GM23338 (cell line): Measurements from ENCODE around the gene DOCK10. TPM values are rescaled to one million over a fixed set of nuclear protein-coding genes. Genes with fewer than 3 reads are reported as not detected.

Experiments used
- ATAC-seq: fragments of 200-7000 bp; cut with Tn5 transposase; 3 replicates; pipeline ENCODE4 v1.9.1; 2020
- DNase-seq: peaks from one replicate; pipeline ENCODE4 v3.0.0-alpha.2; 2015; ENCODE audit warnings: low spot score
- H2AFZ ChIP-seq: fragments of 200-600 bp; sonication (generic); 2 replicates; pipeline ENCODE4 v1.8.0; 2016; ENCODE audit warnings: antibody characterized with exemption, mild to moderate bottlenecking, moderate library complexity
- H3F3A ChIP-seq: fragments of 200-600 bp; sonication (generic); replicated peaks from 2 replicates; pipeline ENCODE4 v1.8.0; 2017; ENCODE audit warnings: antibody characterized with exemption, mixed run types, low read depth
- H3K27ac ChIP-seq: fragments of 200-600 bp; sonication (generic); 2 replicates; pipeline ENCODE4 v1.6.1; 2016; ENCODE audit warnings: low read depth
- H3K27me3 ChIP-seq: fragments of 200-600 bp; sonication (generic); 2 replicates; pipeline ENCODE4 v1.8.0; 2016; ENCODE audit warnings: mild to moderate bottlenecking, mixed run types, moderate library complexity; ENCODE audit not compliant: insufficient read depth
- H3K36me3 ChIP-seq: fragments of 200-600 bp; sonication (generic); 2 replicates; pipeline ENCODE4 v1.8.0; 2016; ENCODE audit warnings: mild to moderate bottlenecking; ENCODE audit not compliant: insufficient read depth
- H3K4me1 ChIP-seq: fragments of 200-600 bp; sonication (generic); 2 replicates; pipeline ENCODE4 v1.8.0; 2016; ENCODE audit warnings: mild to moderate bottlenecking, moderate library complexity; ENCODE audit not compliant: insufficient read depth
- H3K4me2 ChIP-seq: fragments of 200-600 bp; sonication (generic); 2 replicates; pipeline ENCODE4 v1.7.1; 2017; ENCODE audit warnings: mixed run types
- H3K4me3 ChIP-seq: fragments of 200-600 bp; sonication (generic); 2 replicates; pipeline ENCODE4 v1.6.1; 2016; ENCODE audit warnings: mixed run types
- H3K79me2 ChIP-seq: fragments of 200-600 bp; sonication (generic); replicated peaks from 2 replicates; pipeline ENCODE4 v1.8.0; 2017; ENCODE audit warnings: mild to moderate bottlenecking; ENCODE audit not compliant: insufficient read depth
- H3K9me2 ChIP-seq: fragments of 200-600 bp; sonication (generic); 2 replicates; pipeline ENCODE4 v1.8.0; 2017; ENCODE audit not compliant: insufficient read depth
- H4K20me1 ChIP-seq: fragments of 200-600 bp; sonication (generic); replicated peaks from 2 replicates; pipeline ENCODE4 v1.8.0; 2017; ENCODE audit warnings: mild to moderate bottlenecking; ENCODE audit not compliant: insufficient read depth
- H3K27ac Mint-ChIP-seq: 2 replicates; pipeline ENCODE4 v1.8.0; 2020; ENCODE audit warnings: inconsistent platforms, mild to moderate bottlenecking, moderate library complexity, mixed read lengths
- H3K27me3 Mint-ChIP-seq: 3 replicates; pipeline ENCODE4 v1.8.0; 2022; ENCODE audit warnings: low read depth, mild to moderate bottlenecking, moderate library complexity, mixed read lengths, inconsistent platforms; ENCODE audit not compliant: insufficient read depth, poor library complexity
- H3K36me3 Mint-ChIP-seq: 3 replicates; pipeline ENCODE4 v1.8.0; 2021; ENCODE audit warnings: low read depth, mild to moderate bottlenecking, inconsistent platforms, moderate library complexity, mixed read lengths
- H3K4me1 Mint-ChIP-seq: 3 replicates; pipeline ENCODE4 v1.8.0; 2020; ENCODE audit warnings: mild to moderate bottlenecking, inconsistent platforms, mixed read lengths
- H3K4me3 Mint-ChIP-seq: 3 replicates; pipeline ENCODE4 v1.8.0; 2021; ENCODE audit warnings: moderate library complexity, mild to moderate bottlenecking, inconsistent platforms, mixed read lengths
- H3K9me3 Mint-ChIP-seq: 3 replicates; pipeline ENCODE4 v1.8.0; 2020; ENCODE audit warnings: moderate library complexity, mild to moderate bottlenecking, inconsistent platforms, mixed read lengths
- CREB1 ChIP-seq: fragments of 250-450 bp; sonication (Bioruptor Pico); IDR thresholded peaks from 2 replicates; pipeline ENCODE4 v1.5.0; 2020; ENCODE audit warnings: low read depth, mild to moderate bottlenecking, moderate library complexity
- CTCF ChIP-seq, 2 experiments: fragments of 200-600 bp in 1 of 2; sonication (generic) in 1 of 2; conservative IDR thresholded peaks; 2 replicates each; pipeline versions ENCODE4 v1.5.1 to v1.6.1; 2016 to 2017; ENCODE audit warnings: antibody characterized with exemption in 2 of 2, low read depth in 2 of 2, mild to moderate bottlenecking in 2 of 2, moderate library complexity in 1 of 2
- ETS1 ChIP-seq: IDR thresholded peaks from 2 replicates; pipeline ENCODE4 v1.6.1; 2016; ENCODE audit warnings: antibody characterized with exemption
- EZH2 ChIP-seq: fragments of 200-600 bp; sonication (generic); IDR thresholded peaks from one replicate; pipeline ENCODE4 v1.8.0; 2017; ENCODE audit warnings: antibody characterized with exemption, mild to moderate bottlenecking, low read depth; ENCODE audit not compliant: unreplicated experiment
- EZH2phosphoT487 ChIP-seq: fragments of 200-600 bp; sonication (generic); IDR thresholded peaks from one replicate; pipeline ENCODE4 v1.8.1; 2018; ENCODE audit warnings: antibody characterized with exemption; ENCODE audit not compliant: unreplicated experiment
- JUNB ChIP-seq: IDR thresholded peaks from one replicate; pipeline ENCODE4 v1.6.1; 2016; ENCODE audit warnings: antibody characterized with exemption; ENCODE audit not compliant: unreplicated experiment
- NANOG ChIP-seq: IDR thresholded peaks from 2 replicates; pipeline ENCODE4 v1.6.1; 2016; ENCODE audit warnings: antibody characterized with exemption, borderline replicate concordance
- POLR2AphosphoS5 ChIP-seq: IDR thresholded peaks from 2 replicates; pipeline ENCODE4 v1.6.1; 2016; ENCODE audit warnings: antibody characterized with exemption, low read depth
- REST ChIP-seq: IDR thresholded peaks from one replicate; pipeline ENCODE4 v1.6.1; 2018; ENCODE audit warnings: antibody characterized with exemption; ENCODE audit not compliant: unreplicated experiment
- STAT1 ChIP-seq: IDR thresholded peaks from one replicate; pipeline ENCODE4 v1.6.1; 2016; ENCODE audit warnings: antibody characterized with exemption; ENCODE audit not compliant: unreplicated experiment
- ZNF114 ChIP-seq: fragments of 250-450 bp; sonication (Bioruptor Pico); IDR thresholded peaks from 2 replicates; pipeline ENCODE4 v1.5.0; 2020; ENCODE audit warnings: mild to moderate bottlenecking, moderate library complexity
- ZNF331 ChIP-seq: fragments of 250-450 bp; sonication (Bioruptor Pico); IDR thresholded peaks from 2 replicates; pipeline ENCODE4 v1.5.0; 2020; ENCODE audit warnings: low read depth, mild to moderate bottlenecking, moderate library complexity
- ZNF462 ChIP-seq: fragments of 250-450 bp; sonication (Bioruptor Pico); IDR thresholded peaks from 2 replicates; pipeline ENCODE4 v1.5.0; 2020; ENCODE audit warnings: mild to moderate bottlenecking, moderate library complexity
- polyA plus RNA-seq: library from polyadenylated mRNA; unstranded; fragments of >200 nt; fragmentation: Nextera tagmentation; extraction: Ambion mirVana; gene quantifications from 2 replicates; pipeline ENCODE4 v1.2.1, GENCODE V29; 2016
- total RNA-seq: library from RNA; depleted of rRNA; stranded (reverse); fragments of >200 nt; shearing (Covaris generic); gene quantifications from 2 replicates; pipeline ENCODE4 v1.2.3, GENCODE V29; 2014

DOCK10 gene
- total and polyA plus RNA-seq, 2 experiments from 2014 or later: 1.0 to 1.7 TPM

- H4K20me1 ChIP-seq: no peaks in the 10 kb centered on the region
- Mint-ChIP-seq H3K9me3 (no peaks in the 10 kb centered on the region; the same call in 2 of the 3 replicates), H3K4me3 (no peak overlapping the region)
These were observed 131.7 kb downstream of the DOCK10 start for GRCh38 chr2:224910574-224910925.

More at GRCh38 chr2:224910574-224910925, 131.7 kb downstream of the DOCK10 start:
- H3K36me3 Mint-ChIP-seq: no peaks in the 10 kb centered on the region
- DNase-seq (no peak), ATAC-seq (no peak)
- H3K27me3 Mint-ChIP-seq: no peaks in the 10 kb centered on the region
- no peak overlapping the region for H3K27ac Mint-ChIP-seq
- no peaks in the 10 kb centered on the region for H3K4me1 ChIP-seq
- no peak overlapping the region for H3K4me2 ChIP-seq
- no peaks in the 10 kb centered on the region for H3K36me3 ChIP-seq
- H3F3A ChIP-seq: no peaks in the 10 kb centered on the region
- H3K79me2 ChIP-seq: no peaks in the 10 kb centered on the region
- TF ChIP-seq CREB1 (CRISPR knock-in tag) (no peak), ZNF462 (no peak), EZH2 (no peak), ZNF114 (CRISPR knock-in tag) (no peak), NANOG (no peak), EZH2phosphoT487 (no peak), REST (no peak), ETS1 (no peak), POLR2AphosphoS5 (no peak), JUNB (no peak), STAT1 (no peak), ZNF331 (CRISPR knock-in tag) (no peak), CTCF (conservative IDR thresholded peaks at IDR 0.05; ENCODE audit: low read depth in 2 of 2) (no peak)
- no peaks in the 10 kb centered on the region for H3K9me2 ChIP-seq
- no peak overlapping the region for H3K27ac ChIP-seq
- H3K4me1 Mint-ChIP-seq: peaks cover 5% of the 10 kb centered on the region
- no peak overlapping the region for H3K4me3 ChIP-seq
- no peak overlapping the region for H2AFZ ChIP-seq
- H3K27me3 ChIP-seq: no peaks in the 10 kb centered on the region
